Body of pancreas (tissue), 4 donors: Measurements from ENCODE around the gene RFTN1.

Experiments used
- POLR2A ChIP-seq, 3 donors: fragments of 450-650 bp; IDR thresholded peaks; one replicate each; pipeline ENCODE4 v1.6.1; 2016; ENCODE audit warnings: antibody characterized with exemption in 3 of 3, mild to moderate bottlenecking in 2 of 3
- TF ChIP-seq, protein P1 (sequence below), 7 experiments: fragments of 450-650 bp in 4 of 7; fragments of 200-600 bp in 3 of 7; sonication (generic) in 3 of 7; IDR thresholded peaks; one replicate each; pipeline ENCODE4 v1.5.1; 2016 to 2019; ENCODE audit warnings: antibody characterized with exemption in 7 of 7

DNA sequence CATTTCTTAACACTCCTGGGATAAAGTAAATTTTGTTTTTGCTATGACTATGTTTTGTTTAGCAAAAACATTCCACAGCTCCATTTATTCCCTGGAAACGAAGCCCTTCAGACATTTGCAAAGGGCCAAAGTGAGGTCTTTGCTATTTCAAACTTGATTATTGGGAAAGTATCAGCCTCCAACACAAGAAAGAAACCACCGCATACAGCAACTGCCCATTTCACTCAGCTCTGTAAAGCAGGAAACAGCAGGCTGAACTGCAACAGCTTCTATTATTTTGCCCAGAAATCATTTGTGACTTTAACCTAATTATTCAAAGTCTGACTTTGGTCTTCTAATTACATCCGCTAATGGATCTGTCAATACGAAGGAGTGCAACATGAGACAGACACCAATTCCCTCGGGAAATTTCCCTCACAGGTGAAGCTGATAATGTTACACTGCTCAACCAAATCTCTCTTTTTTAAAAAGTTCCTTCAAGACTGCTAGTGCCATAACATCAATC is 72.1 kb downstream of the RFTN1 start:
- TF ChIP-seq, protein P1, sequence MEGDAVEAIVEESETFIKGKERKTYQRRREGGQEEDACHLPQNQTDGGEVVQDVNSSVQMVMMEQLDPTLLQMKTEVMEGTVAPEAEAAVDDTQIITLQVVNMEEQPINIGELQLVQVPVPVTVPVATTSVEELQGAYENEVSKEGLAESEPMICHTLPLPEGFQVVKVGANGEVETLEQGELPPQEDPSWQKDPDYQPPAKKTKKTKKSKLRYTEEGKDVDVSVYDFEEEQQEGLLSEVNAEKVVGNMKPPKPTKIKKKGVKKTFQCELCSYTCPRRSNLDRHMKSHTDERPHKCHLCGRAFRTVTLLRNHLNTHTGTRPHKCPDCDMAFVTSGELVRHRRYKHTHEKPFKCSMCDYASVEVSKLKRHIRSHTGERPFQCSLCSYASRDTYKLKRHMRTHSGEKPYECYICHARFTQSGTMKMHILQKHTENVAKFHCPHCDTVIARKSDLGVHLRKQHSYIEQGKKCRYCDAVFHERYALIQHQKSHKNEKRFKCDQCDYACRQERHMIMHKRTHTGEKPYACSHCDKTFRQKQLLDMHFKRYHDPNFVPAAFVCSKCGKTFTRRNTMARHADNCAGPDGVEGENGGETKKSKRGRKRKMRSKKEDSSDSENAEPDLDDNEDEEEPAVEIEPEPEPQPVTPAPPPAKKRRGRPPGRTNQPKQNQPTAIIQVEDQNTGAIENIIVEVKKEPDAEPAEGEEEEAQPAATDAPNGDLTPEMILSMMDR (IDR thresholded peaks at IDR 0.05): no peak
- no peak for TF ChIP-seq POLR2A (IDR thresholded peaks at IDR 0.05)
